Neural progenitor cell (in vitro differentiated cells): Measurements from ENCODE around the gene VRTN.

Source experiments
- CTCF ChIP-seq: fragments of 200-600 bp; sonication (generic); IDR thresholded peaks from 2 replicates; pipeline ENCODE4 v1.5.1; 2017; ENCODE audit warnings: antibody characterized with exemption, mild to moderate bottlenecking
- EZH2phosphoT487 ChIP-seq: fragments of 200-600 bp; sonication (generic); IDR thresholded peaks from 2 replicates; pipeline ENCODE4 v1.6.1; 2017; ENCODE audit warnings: antibody characterized with exemption

GRCh38 chr14:74301594-74302151 lies 46.6 kb upstream of the VRTN start:
- no peak for TF ChIP-seq CTCF
- TF ChIP-seq EZH2phosphoT487, result no peak
